Subcutaneous adipose tissue (tissue), 4 donors: ENCODE data around the gene RAB3GAP2. TPM values are rescaled to one million over a fixed set of nuclear protein-coding genes. Genes with fewer than 3 reads are reported as not detected.

Experiments
- total RNA-seq, 4 donors: library from RNA; depleted of rRNA; stranded (reverse); fragments of >200 nt; gene quantifications; one replicate each; pipeline ENCODE4 v1.1.0, GENCODE V29; 2016
- TF ChIP-seq, protein P1 (sequence below): fragments of 450-650 bp; IDR thresholded peaks from one replicate; pipeline ENCODE4 v1.5.1; 2016; ENCODE audit warnings: low read depth, mild to moderate bottlenecking, control low read depth, antibody characterized with exemption, moderate library complexity

RAB3GAP2 gene
- total RNA-seq, 4 donors from 2014 or later: 23.9 to 41.7 (median 31.3) TPM

DNA sequence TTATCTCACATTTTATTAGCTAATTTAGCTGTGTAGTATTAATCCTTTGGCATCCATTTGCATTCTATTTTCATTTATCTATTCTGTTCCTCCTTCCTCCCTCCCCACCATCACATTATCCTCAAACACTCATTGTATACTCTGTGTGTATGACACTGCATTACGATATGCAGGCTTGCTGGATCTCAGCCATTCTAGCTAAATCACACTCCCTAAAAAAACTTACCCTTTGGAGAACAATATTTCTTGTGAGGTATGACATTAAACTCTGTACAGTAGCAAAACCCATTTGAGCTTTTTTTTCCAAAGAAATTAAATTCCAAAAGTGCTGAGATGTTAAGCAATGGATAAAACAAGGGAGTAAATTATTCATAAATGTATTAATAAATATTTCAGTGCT is 11.4 kb upstream of the RAB3GAP2 start:
- TF ChIP-seq, protein P1, sequence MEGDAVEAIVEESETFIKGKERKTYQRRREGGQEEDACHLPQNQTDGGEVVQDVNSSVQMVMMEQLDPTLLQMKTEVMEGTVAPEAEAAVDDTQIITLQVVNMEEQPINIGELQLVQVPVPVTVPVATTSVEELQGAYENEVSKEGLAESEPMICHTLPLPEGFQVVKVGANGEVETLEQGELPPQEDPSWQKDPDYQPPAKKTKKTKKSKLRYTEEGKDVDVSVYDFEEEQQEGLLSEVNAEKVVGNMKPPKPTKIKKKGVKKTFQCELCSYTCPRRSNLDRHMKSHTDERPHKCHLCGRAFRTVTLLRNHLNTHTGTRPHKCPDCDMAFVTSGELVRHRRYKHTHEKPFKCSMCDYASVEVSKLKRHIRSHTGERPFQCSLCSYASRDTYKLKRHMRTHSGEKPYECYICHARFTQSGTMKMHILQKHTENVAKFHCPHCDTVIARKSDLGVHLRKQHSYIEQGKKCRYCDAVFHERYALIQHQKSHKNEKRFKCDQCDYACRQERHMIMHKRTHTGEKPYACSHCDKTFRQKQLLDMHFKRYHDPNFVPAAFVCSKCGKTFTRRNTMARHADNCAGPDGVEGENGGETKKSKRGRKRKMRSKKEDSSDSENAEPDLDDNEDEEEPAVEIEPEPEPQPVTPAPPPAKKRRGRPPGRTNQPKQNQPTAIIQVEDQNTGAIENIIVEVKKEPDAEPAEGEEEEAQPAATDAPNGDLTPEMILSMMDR: no peak

DNA sequence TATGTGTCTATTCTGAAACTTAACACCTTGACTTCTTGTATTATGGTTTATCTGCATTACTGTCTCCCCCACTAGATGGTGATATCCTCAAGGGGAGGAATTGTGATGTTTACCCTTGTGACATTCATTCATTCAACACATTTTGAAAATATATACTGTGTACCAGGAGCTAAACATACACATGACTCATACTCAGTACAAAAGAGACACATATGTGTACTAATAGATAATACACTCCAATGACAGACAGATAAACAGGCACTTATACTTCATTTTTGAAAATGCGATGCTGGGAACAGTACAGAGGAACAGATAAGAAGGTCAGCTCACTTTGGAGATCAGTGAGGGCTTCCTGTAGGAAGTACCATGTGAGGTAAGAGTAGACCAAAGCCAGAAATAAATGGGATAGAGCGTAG is 8.9 kb upstream of the RAB3GAP2 start:
- TF ChIP-seq, protein P1: no peak

DNA sequence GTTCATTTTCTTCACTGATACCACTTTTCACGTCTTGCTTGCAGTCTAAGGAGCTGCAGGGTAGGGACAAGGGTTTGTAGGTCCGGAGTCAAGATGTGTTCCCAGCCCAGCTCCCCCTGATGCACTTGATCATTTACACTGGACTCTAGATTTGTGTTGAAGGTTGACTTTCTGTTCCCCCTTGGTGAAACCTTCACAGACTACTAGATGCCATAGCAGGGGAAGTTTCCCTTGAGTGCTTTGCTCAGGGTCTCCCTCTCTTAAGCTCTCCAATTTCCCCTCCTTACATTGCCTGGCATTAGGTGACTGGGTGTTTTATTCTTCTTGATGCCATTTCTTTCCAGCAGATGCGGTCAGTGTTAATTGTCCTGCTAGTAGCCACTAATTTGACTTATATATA is 8.0 kb upstream of the RAB3GAP2 start:
- TF ChIP-seq, protein P1: no peak

DNA sequence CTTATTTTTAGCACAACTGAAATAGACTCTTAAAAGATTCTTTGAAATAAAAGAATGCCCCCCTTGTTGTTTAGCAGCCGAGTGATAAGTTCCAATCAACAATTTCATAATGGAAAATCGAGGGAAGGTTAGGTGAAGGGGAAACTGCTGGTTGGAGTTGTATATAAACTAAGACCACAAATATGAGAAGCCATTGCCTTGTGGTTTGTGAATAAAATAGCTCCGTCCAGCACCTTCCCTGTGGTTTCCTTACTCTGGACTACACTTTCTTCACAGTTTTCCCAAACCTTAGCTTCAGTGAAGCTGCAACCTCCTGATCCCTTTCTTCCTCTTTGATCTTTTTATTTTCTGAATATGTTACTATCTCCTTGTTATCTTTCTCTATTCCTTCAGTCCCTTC is 6.7 kb upstream of the RAB3GAP2 start:
- TF ChIP-seq, protein P1: no peak

DNA sequence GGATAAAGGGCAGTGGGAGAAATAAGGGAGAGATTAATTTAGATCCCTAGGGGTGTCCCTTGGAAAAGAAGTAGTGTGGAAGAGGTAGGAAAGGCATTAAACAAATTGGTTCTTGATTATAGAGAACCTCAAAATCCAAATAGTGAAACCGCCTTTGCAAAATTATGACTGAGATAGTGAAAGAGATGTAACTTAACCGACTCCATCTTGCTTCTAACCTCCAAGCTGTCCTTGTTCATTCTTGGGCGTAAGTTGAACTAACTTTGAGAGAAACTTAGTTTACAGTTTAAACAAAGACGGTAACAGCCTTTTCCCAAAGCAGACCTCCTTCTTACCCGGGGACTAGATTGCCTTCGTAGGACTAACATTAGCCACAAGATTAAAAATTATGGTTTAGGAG is 3.2 kb upstream of the RAB3GAP2 start:
- TF ChIP-seq, protein P1: no peak

DNA sequence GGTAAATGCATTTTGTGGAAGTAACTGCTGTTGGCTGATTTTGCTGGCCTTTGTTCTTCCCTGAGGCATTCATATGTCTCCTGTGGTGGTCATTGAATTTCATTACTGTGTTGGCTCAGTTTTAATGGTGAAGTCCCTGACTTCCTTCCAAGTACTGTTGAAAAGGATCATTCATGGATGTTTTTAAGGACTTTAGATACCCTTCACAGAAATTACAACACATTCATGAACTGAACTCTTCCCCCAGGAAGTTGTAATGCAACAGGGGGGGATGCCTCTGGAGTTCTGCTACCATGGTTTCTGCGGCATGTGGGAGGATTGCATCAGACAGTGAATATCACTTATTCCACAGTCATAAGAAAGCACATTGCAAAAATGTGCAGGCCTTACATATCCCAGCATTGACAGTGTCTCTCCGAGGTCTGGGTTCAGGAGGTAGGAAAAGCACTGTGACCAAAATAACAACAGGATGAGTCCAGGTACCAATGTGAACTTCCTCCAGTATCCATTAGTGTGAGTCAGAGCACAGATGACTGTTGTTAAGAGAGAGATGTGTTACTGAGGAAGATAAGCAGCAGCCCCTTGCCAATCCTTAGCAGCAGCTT is 2.1 kb upstream of the RAB3GAP2 start:
- TF ChIP-seq, protein P1: no peak

DNA sequence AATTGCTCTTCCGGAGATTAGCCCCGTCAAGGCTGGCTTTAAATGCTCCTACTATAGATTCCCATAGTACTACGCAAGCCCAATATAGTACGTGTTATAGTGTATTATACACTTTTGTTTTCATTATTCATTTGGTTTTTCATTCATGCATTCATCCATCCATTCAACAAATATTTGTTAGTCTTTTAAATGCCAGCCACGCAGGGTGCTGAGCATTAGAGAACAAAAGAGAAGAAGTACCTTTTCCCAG is 513 bp upstream of the RAB3GAP2 start:
- TF ChIP-seq, protein P1: no peak
